Omental fat pad (tissue), 4 donors: Measurements from ENCODE around the gene PRR35. TPM values are rescaled to one million over a fixed set of nuclear protein-coding genes. Genes with fewer than 3 reads are reported as not detected.

ENCODE experiments used
- ATAC-seq: fragments of 150-250 bp; one replicate; pipeline ENCODE4 v1.9.1; 2016; ENCODE audit warnings: mild to moderate bottlenecking, moderate library complexity; ENCODE audit not compliant: low FRiP score
- DNase-seq: peaks from one replicate; pipeline ENCODE4 v3.0.0-alpha.2; 2019; ENCODE audit warnings: low spot score
- total RNA-seq, 4 donors: library from RNA; depleted of rRNA; stranded (reverse); fragments of >200 nt; gene quantifications; one replicate each; pipeline ENCODE4 v1.1.0, GENCODE V29; 2016
- TF ChIP-seq, protein P1 (sequence below), 3 donors: fragments of 450-650 bp; IDR thresholded peaks; one replicate each; pipeline ENCODE4 v1.5.1; 2016 to 2017; ENCODE audit warnings: antibody characterized with exemption in 3 of 3, mild to moderate bottlenecking in 3 of 3, moderate library complexity in 2 of 3

The PRR35 gene
- total RNA-seq, 4 donors from 2014 or later: 0.19 TPM; not detected in 3

DNA sequence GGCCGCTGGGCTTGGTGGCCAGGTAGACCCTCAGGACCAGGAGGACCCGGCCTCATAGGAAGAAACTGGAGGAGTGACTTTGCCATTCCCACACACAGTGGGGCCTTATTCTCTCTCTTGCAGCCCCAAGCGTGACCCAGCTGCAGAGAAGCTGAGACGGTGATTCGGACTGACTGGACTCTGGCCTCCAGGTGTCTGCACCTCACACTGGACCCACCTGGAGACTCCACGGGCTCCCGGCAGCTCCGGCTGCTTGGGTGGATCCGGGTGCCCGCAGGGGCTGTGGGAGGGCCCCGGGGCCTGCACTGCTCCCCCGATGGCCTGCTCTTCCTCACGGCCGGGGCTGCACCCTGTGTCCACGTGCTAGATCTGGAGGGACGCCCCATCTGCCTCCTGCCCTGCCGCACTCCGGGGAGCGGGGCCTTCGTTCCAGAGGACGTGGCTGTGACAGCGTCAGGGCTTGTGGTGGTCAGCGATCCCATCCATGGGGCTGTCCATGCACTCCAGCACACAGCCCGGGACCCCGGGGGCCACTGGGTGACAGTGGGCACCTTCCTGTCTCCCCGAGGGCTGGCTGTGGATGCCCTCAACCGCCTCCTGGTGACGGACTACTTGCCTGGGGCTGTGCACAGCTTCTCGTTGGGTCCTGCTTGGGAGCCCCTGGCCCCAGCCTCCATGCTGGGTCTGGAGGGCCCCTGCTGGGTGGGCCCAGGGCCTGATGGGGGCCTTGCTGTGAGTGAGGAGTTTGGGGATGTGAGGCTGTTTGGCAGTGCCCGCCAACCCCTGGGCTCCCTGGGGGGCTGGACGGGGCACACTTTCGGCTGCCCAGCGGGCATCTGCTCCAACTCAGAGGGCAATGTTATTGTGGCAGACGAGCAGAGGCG lies 7.4 kb downstream of the PRR35 start:
- no peak for DNase-seq
- TF ChIP-seq, protein P1, sequence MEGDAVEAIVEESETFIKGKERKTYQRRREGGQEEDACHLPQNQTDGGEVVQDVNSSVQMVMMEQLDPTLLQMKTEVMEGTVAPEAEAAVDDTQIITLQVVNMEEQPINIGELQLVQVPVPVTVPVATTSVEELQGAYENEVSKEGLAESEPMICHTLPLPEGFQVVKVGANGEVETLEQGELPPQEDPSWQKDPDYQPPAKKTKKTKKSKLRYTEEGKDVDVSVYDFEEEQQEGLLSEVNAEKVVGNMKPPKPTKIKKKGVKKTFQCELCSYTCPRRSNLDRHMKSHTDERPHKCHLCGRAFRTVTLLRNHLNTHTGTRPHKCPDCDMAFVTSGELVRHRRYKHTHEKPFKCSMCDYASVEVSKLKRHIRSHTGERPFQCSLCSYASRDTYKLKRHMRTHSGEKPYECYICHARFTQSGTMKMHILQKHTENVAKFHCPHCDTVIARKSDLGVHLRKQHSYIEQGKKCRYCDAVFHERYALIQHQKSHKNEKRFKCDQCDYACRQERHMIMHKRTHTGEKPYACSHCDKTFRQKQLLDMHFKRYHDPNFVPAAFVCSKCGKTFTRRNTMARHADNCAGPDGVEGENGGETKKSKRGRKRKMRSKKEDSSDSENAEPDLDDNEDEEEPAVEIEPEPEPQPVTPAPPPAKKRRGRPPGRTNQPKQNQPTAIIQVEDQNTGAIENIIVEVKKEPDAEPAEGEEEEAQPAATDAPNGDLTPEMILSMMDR (IDR thresholded peaks at IDR 0.05): no peak
- ATAC-seq: no peak

DNA sequence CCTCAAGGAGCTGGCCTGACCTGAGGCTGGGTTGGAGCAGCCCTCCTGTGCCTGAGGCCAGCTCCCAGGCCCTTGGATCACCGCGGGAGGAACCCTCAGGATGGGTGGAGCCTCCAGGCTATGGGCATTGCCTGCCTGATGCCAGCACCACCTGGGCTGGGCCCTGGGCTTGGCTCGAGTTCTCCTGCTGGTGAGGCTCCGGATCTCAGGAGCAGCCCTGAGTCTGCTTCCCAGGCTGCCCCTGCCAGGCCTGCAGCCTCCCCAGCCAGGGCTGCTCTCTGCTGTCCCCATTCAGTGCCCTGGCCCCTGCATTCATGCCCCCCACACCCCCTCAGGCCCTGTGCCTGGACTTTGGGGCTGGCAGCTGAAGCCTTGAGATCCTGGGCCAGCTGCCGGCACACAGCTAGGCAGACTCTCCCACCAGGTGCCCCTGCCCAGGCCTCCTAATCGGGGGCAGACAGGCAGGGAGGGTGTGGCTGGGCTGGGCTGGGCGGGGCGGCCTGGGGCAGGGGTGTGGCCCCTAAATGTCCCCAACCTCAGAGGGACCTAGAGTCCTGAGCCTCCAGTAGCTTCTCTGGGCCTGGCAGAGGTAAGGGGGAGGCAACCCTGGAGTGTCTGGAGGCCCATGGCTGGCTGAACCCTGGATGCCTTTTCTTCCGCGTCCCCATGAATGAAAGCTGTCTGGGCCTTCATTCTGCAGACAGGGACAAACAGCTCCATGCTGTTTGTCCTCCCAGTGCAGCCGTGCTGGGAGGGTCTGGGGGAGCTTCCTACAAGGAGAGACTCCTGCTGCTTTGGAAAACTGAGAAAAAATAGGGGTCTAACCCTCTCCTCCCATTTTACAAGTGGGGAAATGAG lies 8.4 kb downstream of the PRR35 start:
- TF ChIP-seq, protein P1 (IDR thresholded peaks at IDR 0.05): no peak
- ATAC-seq (no peak), DNase-seq (no peak)

DNA sequence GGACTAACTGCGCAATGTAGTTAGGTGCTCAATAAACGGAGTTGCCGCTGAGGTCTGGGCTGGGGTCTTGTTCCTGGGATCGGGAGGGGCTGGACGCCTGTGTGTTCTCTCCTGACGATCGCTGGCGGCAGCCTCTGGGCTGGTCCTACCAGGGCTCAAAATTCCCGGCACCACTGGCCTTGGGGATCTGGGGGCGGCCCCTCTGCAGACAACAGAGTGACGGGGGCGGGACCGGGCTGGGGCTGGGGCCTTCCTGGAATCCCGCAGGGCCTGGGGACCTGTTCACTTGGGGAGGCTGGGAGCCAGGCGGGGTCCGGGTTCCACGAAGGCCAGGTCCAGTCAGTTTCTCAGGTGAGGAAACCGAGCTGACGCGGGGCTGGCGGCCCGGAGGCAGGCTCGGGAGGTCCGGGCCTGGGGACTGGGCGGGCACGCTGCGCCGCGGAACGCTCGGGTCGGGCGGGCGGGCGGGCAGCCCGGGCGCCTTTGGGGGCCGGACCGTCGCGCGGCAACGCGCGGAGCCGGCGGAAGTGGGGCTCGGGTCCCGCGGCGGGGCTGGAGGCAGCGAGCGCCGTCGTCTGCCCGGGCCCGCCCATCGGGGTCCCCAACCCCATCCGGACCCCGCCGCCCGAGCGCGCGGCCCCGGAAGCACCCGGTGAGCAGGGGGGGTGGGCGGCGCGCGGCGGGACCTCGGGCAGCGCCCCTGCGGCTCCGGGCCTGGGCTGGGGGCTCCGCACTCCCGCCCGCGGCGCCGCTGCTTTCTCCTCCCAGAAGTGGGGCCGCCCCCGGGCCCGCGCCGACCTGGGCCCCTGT lies 9.5 kb downstream of the PRR35 start, which contains the start of gene PIGQ:
Gene PIGQ (plus strand): TSS at position 524 of the 810 bp plus-strand sequence. CDS start 4,107 bp downstream, outside the sequence.
- TF ChIP-seq, protein P1 (IDR thresholded peaks at IDR 0.05): no peak
- ATAC-seq: peak; percentile 70
- DNase-seq: peak; percentile 40

DNA sequence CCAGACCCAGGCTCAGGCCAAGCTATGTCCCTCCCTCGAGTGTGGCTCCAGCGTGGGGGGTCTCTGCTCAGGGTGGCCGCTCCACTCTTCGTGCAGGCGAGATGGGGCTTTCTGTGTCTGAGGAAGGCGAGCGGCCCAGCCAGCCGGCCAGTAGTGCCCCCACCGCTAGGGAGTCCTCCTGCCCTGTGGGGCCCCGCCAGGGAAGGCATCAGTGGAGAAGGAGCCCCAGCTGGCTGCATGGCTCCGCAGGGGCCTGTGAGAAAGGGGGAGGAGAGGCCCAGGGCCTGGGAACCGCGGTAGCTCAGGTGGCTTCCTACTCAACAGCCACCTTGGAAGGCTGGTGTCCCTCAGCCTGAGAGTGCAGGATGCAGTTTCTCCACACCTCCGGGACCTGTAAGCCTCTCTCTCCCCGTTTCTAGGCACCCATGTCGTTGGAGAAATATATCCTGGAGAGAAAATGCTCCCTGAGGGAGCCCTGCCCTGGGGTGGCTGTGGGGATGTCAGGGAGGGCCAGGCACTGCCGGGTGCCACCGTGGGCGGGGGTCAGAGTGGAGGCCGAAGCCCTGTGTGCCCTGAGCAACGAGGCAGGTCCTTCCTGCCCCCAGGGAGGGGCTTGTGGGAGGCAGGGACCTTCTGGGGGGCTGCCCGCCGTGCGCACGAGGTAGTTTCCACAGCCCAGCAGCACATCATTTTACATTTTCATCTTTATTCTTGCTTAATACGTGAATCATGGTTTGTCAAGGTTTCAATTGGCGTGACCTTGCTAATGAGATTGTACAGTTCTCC lies 12.9 kb downstream of the PRR35 start:
- no peak for DNase-seq
- ATAC-seq: no peak
- TF ChIP-seq, protein P1 (IDR thresholded peaks at IDR 0.05): no peak

DNA sequence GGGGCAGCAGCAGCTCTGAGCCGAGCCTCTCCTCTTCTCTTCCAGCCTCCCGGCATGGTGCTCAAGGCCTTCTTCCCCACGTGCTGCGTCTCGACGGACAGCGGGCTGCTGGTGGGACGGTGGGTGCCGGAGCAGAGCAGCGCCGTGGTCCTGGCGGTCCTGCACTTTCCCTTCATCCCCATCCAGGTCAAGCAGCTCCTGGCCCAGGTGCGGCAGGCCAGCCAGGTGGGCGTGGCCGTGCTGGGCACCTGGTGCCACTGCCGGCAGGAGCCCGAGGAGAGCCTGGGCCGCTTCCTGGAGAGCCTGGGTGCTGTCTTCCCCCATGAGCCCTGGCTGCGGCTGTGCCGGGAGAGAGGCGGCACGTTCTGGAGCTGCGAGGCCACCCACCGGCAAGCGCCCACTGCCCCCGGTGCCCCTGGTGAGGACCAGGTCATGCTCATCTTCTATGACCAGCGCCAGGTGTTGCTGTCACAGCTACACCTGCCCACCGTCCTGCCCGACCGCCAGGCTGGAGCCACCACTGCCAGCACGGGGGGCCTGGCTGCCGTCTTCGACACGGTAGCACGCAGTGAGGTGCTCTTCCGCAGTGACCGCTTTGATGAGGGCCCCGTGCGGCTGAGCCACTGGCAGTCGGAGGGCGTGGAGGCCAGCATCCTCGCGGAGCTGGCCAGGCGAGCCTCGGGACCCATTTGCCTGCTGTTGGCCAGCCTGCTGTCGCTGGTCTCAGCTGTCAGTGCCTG lies 14.0 kb downstream of the PRR35 start:
- ATAC-seq: no peak
- TF ChIP-seq, protein P1 (IDR thresholded peaks at IDR 0.05): no peak
- no peak for DNase-seq
